GM23338 (cell line): ENCODE results near the gene GRIPAP1. TPM values are rescaled to one million over a fixed set of nuclear protein-coding genes. Genes with fewer than 3 reads are reported as not detected.
"Not testable (repeated sequence)": the region's sequence is repeated elsewhere in the genome, so short reads cannot be mapped to it uniquely, and the experiment has no call there.

Experiments
- ATAC-seq: fragments of 200-7000 bp; cut with Tn5 transposase; 3 replicates; pipeline ENCODE4 v1.9.1; 2020
- DNase-seq: peaks from one replicate; pipeline ENCODE4 v3.0.0-alpha.2; 2015; ENCODE audit warnings: low spot score
- H2AFZ ChIP-seq: fragments of 200-600 bp; sonication (generic); 2 replicates; pipeline ENCODE4 v1.8.0; 2016; ENCODE audit warnings: antibody characterized with exemption, mild to moderate bottlenecking, moderate library complexity
- H3F3A ChIP-seq: fragments of 200-600 bp; sonication (generic); replicated peaks from 2 replicates; pipeline ENCODE4 v1.8.0; 2017; ENCODE audit warnings: antibody characterized with exemption, mixed run types, low read depth
- H3K27ac ChIP-seq: fragments of 200-600 bp; sonication (generic); 2 replicates; pipeline ENCODE4 v1.6.1; 2016; ENCODE audit warnings: low read depth
- H3K27me3 ChIP-seq: fragments of 200-600 bp; sonication (generic); 2 replicates; pipeline ENCODE4 v1.8.0; 2016; ENCODE audit warnings: mild to moderate bottlenecking, mixed run types, moderate library complexity; ENCODE audit not compliant: insufficient read depth
- H3K36me3 ChIP-seq: fragments of 200-600 bp; sonication (generic); 2 replicates; pipeline ENCODE4 v1.8.0; 2016; ENCODE audit warnings: mild to moderate bottlenecking; ENCODE audit not compliant: insufficient read depth
- H3K4me1 ChIP-seq: fragments of 200-600 bp; sonication (generic); 2 replicates; pipeline ENCODE4 v1.8.0; 2016; ENCODE audit warnings: mild to moderate bottlenecking, moderate library complexity; ENCODE audit not compliant: insufficient read depth
- H3K4me2 ChIP-seq: fragments of 200-600 bp; sonication (generic); 2 replicates; pipeline ENCODE4 v1.7.1; 2017; ENCODE audit warnings: mixed run types
- H3K4me3 ChIP-seq: fragments of 200-600 bp; sonication (generic); 2 replicates; pipeline ENCODE4 v1.6.1; 2016; ENCODE audit warnings: mixed run types
- H3K79me2 ChIP-seq: fragments of 200-600 bp; sonication (generic); replicated peaks from 2 replicates; pipeline ENCODE4 v1.8.0; 2017; ENCODE audit warnings: mild to moderate bottlenecking; ENCODE audit not compliant: insufficient read depth
- H3K9me2 ChIP-seq: fragments of 200-600 bp; sonication (generic); 2 replicates; pipeline ENCODE4 v1.8.0; 2017; ENCODE audit not compliant: insufficient read depth
- H4K20me1 ChIP-seq: fragments of 200-600 bp; sonication (generic); replicated peaks from 2 replicates; pipeline ENCODE4 v1.8.0; 2017; ENCODE audit warnings: mild to moderate bottlenecking; ENCODE audit not compliant: insufficient read depth
- H3K27ac Mint-ChIP-seq: 2 replicates; pipeline ENCODE4 v1.8.0; 2020; ENCODE audit warnings: inconsistent platforms, mild to moderate bottlenecking, moderate library complexity, mixed read lengths
- H3K27me3 Mint-ChIP-seq: 3 replicates; pipeline ENCODE4 v1.8.0; 2022; ENCODE audit warnings: low read depth, mild to moderate bottlenecking, moderate library complexity, mixed read lengths, inconsistent platforms; ENCODE audit not compliant: insufficient read depth, poor library complexity
- H3K36me3 Mint-ChIP-seq: 3 replicates; pipeline ENCODE4 v1.8.0; 2021; ENCODE audit warnings: low read depth, mild to moderate bottlenecking, inconsistent platforms, moderate library complexity, mixed read lengths
- H3K4me1 Mint-ChIP-seq: 3 replicates; pipeline ENCODE4 v1.8.0; 2020; ENCODE audit warnings: mild to moderate bottlenecking, inconsistent platforms, mixed read lengths
- H3K4me3 Mint-ChIP-seq: 3 replicates; pipeline ENCODE4 v1.8.0; 2021; ENCODE audit warnings: moderate library complexity, mild to moderate bottlenecking, inconsistent platforms, mixed read lengths
- H3K9me3 Mint-ChIP-seq: 3 replicates; pipeline ENCODE4 v1.8.0; 2020; ENCODE audit warnings: moderate library complexity, mild to moderate bottlenecking, inconsistent platforms, mixed read lengths
- CREB1 ChIP-seq: fragments of 250-450 bp; sonication (Bioruptor Pico); IDR thresholded peaks from 2 replicates; pipeline ENCODE4 v1.5.0; 2020; ENCODE audit warnings: low read depth, mild to moderate bottlenecking, moderate library complexity
- CTCF ChIP-seq, 2 experiments: fragments of 200-600 bp in 1 of 2; sonication (generic) in 1 of 2; conservative IDR thresholded peaks; 2 replicates each; pipeline versions ENCODE4 v1.5.1 to v1.6.1; 2016 to 2017; ENCODE audit warnings: antibody characterized with exemption in 2 of 2, low read depth in 2 of 2, mild to moderate bottlenecking in 2 of 2, moderate library complexity in 1 of 2
- ETS1 ChIP-seq: IDR thresholded peaks from 2 replicates; pipeline ENCODE4 v1.6.1; 2016; ENCODE audit warnings: antibody characterized with exemption
- EZH2 ChIP-seq: fragments of 200-600 bp; sonication (generic); IDR thresholded peaks from one replicate; pipeline ENCODE4 v1.8.0; 2017; ENCODE audit warnings: antibody characterized with exemption, mild to moderate bottlenecking, low read depth; ENCODE audit not compliant: unreplicated experiment
- EZH2phosphoT487 ChIP-seq: fragments of 200-600 bp; sonication (generic); IDR thresholded peaks from one replicate; pipeline ENCODE4 v1.8.1; 2018; ENCODE audit warnings: antibody characterized with exemption; ENCODE audit not compliant: unreplicated experiment
- JUNB ChIP-seq: IDR thresholded peaks from one replicate; pipeline ENCODE4 v1.6.1; 2016; ENCODE audit warnings: antibody characterized with exemption; ENCODE audit not compliant: unreplicated experiment
- NANOG ChIP-seq: IDR thresholded peaks from 2 replicates; pipeline ENCODE4 v1.6.1; 2016; ENCODE audit warnings: antibody characterized with exemption, borderline replicate concordance
- POLR2AphosphoS5 ChIP-seq: IDR thresholded peaks from 2 replicates; pipeline ENCODE4 v1.6.1; 2016; ENCODE audit warnings: antibody characterized with exemption, low read depth
- REST ChIP-seq: IDR thresholded peaks from one replicate; pipeline ENCODE4 v1.6.1; 2018; ENCODE audit warnings: antibody characterized with exemption; ENCODE audit not compliant: unreplicated experiment
- polyA plus RNA-seq: library from polyadenylated mRNA; unstranded; fragments of >200 nt; fragmentation: Nextera tagmentation; extraction: Ambion mirVana; gene quantifications from 2 replicates; pipeline ENCODE4 v1.2.1, GENCODE V29; 2016
- total RNA-seq: library from RNA; depleted of rRNA; stranded (reverse); fragments of >200 nt; shearing (Covaris generic); gene quantifications from 2 replicates; pipeline ENCODE4 v1.2.3, GENCODE V29; 2014

The GRIPAP1 gene
- total and polyA plus RNA-seq, 2 experiments from 2014 or later: 39.1 to 62.2 TPM

- Histone ChIP-seq H3K4me1 (no peaks in the 10 kb centered on the region), H3F3A (no peaks in the 10 kb centered on the region), H3K9me2 (no peaks in the 10 kb centered on the region), H4K20me1 (no peaks in the 10 kb centered on the region), H3K27ac (no peak overlapping the region), H3K79me2 (no peaks in the 10 kb centered on the region), H3K36me3 (peaks cover 10% of the 10 kb centered on the region; the same call in 1 of the 2 replicates), H3K27me3 (no peaks in the 10 kb centered on the region), H3K4me3 (no peak overlapping the region), H2AFZ (no peak overlapping the region), H3K4me2 (no peak overlapping the region)
- no peaks in the 10 kb centered on the region; the same call in 2 of the 3 replicates for H3K9me3 Mint-ChIP-seq
- no peak for TF ChIP-seq REST
- TF ChIP-seq EZH2phosphoT487: no peak
- no peak for TF ChIP-seq EZH2
- TF ChIP-seq ETS1: no peak
- TF ChIP-seq JUNB: no peak
- no peak for TF ChIP-seq NANOG
- DNase-seq (no peak), ATAC-seq (no peak)
- peaks cover 4% of the 10 kb centered on the region for H3K27me3 Mint-ChIP-seq
- no peaks in the 10 kb centered on the region for H3K4me1 Mint-ChIP-seq
- no peak overlapping the region for H3K27ac Mint-ChIP-seq
- no peak overlapping the region for H3K4me3 Mint-ChIP-seq
- H3K36me3 Mint-ChIP-seq: peaks cover 62% of the 10 kb centered on the region
These were observed 19.0 kb downstream of the GRIPAP1 start for GRCh38 chrX:48983081-48983480.

- Mint-ChIP-seq H3K27me3 (peaks cover 6% of the 10 kb centered on the region), H3K36me3 (peaks cover 74% of the 10 kb centered on the region), H3K4me3 (no peak overlapping the region), H3K9me3 (no peaks in the 10 kb centered on the region; the same call in 2 of the 3 replicates), H3K4me1 (no peaks in the 10 kb centered on the region), H3K27ac (no peak overlapping the region)
- Histone ChIP-seq H3K4me3 (no peak overlapping the region), H4K20me1 (no peaks in the 10 kb centered on the region), H3K4me1 (no peaks in the 10 kb centered on the region), H3K36me3 (peaks cover 10% of the 10 kb centered on the region; the same call in 1 of the 2 replicates), H3K27ac (no peak overlapping the region), H2AFZ (no peak overlapping the region), H3F3A (no peaks in the 10 kb centered on the region), H3K4me2 (no peak overlapping the region), H3K79me2 (no peaks in the 10 kb centered on the region), H3K9me2 (no peaks in the 10 kb centered on the region), H3K27me3 (no peaks in the 10 kb centered on the region)
- ATAC-seq (no peak), DNase-seq (no peak)
- TF ChIP-seq ETS1 (no peak), POLR2AphosphoS5 (no peak), CTCF (conservative IDR thresholded peaks at IDR 0.05; ENCODE audit: low read depth in 2 of 2) (no peak), CREB1 (no peak)
These were observed 20.9 kb downstream of the GRIPAP1 start for GRCh38 chrX:48981178-48981577.

- not testable (repeated sequence) for H4K20me1 ChIP-seq, H3K27ac ChIP-seq, H3K27me3 Mint-ChIP-seq, H3K36me3 ChIP-seq, H3K9me3 Mint-ChIP-seq, H2AFZ ChIP-seq, H3K4me3 Mint-ChIP-seq, H3K27me3 ChIP-seq, H3K4me1 Mint-ChIP-seq, H3K4me2 ChIP-seq, H3K9me2 ChIP-seq, H3F3A ChIP-seq, H3K4me1 ChIP-seq, ATAC-seq, DNase-seq, H3K4me3 ChIP-seq, H3K27ac Mint-ChIP-seq, H3K79me2 ChIP-seq
- H3K36me3 Mint-ChIP-seq: peaks cover 78% of the 10 kb centered on the region
These were observed 21.7 kb downstream of the GRIPAP1 start for GRCh38 chrX:48980341-48980740.
